Fibroblast of lung (primary cell): ENCODE data around the gene MT1G.

Source experiments
- EZH2 ChIP-seq: IDR thresholded peaks from 2 replicates; pipeline ENCODE4 v1.5.1; 2012; ENCODE audit warnings: low read length, control low read depth, mild to moderate bottlenecking; ENCODE audit errors: missing control alignments
- TF ChIP-seq, protein P1 (sequence below), 2 donors: IDR thresholded peaks in 1 of 2; conservative IDR thresholded peaks in 1 of 2; 1 replicate in 1 of 2; 2 replicates in 1 of 2; pipeline ENCODE4 v1.5.1; 2011 to 2012; ENCODE audit warnings: low read length in 2 of 2, control low read depth in 1 of 2, inconsistent platforms in 1 of 2, low read depth in 1 of 2, mild to moderate bottlenecking in 1 of 2

DNA sequence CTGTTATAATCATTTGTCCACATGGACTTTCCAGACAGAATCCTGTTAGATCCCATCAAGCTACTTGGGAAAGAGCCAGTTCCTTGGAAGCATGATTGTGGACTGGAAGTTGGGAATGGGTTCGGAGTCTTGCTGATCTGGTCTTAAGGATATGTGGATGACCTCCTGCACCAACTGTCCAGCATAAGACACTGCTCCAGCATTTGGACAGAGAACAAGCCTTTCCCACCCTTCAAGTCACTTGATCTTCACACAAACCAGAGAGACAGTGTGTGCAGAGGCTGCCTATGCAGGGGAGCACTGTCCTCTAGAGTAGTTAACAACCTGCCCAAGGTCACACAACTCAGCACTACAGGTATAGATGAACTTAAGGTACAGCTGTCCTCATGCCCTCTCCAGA, 22.0 kb downstream of the MT1G start:
- TF ChIP-seq, protein P1, sequence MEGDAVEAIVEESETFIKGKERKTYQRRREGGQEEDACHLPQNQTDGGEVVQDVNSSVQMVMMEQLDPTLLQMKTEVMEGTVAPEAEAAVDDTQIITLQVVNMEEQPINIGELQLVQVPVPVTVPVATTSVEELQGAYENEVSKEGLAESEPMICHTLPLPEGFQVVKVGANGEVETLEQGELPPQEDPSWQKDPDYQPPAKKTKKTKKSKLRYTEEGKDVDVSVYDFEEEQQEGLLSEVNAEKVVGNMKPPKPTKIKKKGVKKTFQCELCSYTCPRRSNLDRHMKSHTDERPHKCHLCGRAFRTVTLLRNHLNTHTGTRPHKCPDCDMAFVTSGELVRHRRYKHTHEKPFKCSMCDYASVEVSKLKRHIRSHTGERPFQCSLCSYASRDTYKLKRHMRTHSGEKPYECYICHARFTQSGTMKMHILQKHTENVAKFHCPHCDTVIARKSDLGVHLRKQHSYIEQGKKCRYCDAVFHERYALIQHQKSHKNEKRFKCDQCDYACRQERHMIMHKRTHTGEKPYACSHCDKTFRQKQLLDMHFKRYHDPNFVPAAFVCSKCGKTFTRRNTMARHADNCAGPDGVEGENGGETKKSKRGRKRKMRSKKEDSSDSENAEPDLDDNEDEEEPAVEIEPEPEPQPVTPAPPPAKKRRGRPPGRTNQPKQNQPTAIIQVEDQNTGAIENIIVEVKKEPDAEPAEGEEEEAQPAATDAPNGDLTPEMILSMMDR (conservative IDR thresholded peaks at IDR 0.05 in 1 of 2, IDR thresholded peaks at IDR 0.05 in 1 of 2; ENCODE audit: low read depth in 1 of 2, low read length in 2 of 2): no peak
- TF ChIP-seq EZH2: no peak
